ENCODE data around the gene SPARC.

The SPARC gene

GRCh38 chr5:151677776-151678545 lies 8.8 kb downstream of the SPARC start:
- DNase-seq (ENCODE audit: low read depth), result no peak

GRCh38 chr5:151676719-151677118 lies 10.0 kb downstream of the SPARC start:
- no peak for DNase-seq (ENCODE audit: low read depth)

- DNase-seq (ENCODE audit: low read depth), result no peak
Observed at GRCh38 chr5:151676314-151676712, 10.4 kb downstream of the SPARC start.

GRCh38 chr5:151675611-151676313 lies 11.0 kb downstream of the SPARC start:
- no peak for DNase-seq (ENCODE audit: low read depth)

GRCh38 chr5:151674626-151675610 lies 11.8 kb downstream of the SPARC start:
- DNase-seq (ENCODE audit: low read depth), result no peak

GRCh38 chr5:151673421-151673820 lies 13.3 kb downstream of the SPARC start:
- DNase-seq (ENCODE audit: low read depth), result no peak

GRCh38 chr5:151672516-151672915 lies 14.2 kb downstream of the SPARC start:
- DNase-seq (ENCODE audit: low read depth), result no peak

- DNase-seq (ENCODE audit: low read depth), result no peak
Observed at GRCh38 chr5:151671950-151672349, 14.8 kb downstream of the SPARC start.

- no peak for DNase-seq (ENCODE audit: low read depth)
Observed at GRCh38 chr5:151670953-151671636, 15.6 kb downstream of the SPARC start.

GRCh38 chr5:151670083-151670686 lies 16.5 kb downstream of the SPARC start:
- no peak for DNase-seq (ENCODE audit: low read depth)

GRCh38 chr5:151667083-151667482 lies 19.6 kb downstream of the SPARC start:
- DNase-seq (ENCODE audit: low read depth), result no peak

GRCh38 chr5:151665613-151666012 lies 21.1 kb downstream of the SPARC start:
- DNase-seq (ENCODE audit: low read depth), result no peak

GRCh38 chr5:151664694-151665585 lies 21.8 kb downstream of the SPARC start:
- DNase-seq (ENCODE audit: low read depth), result no peak

GRCh38 chr5:151663617-151664293 lies 23.0 kb downstream of the SPARC start:
- no peak for DNase-seq (ENCODE audit: low read depth)

- no peak for DNase-seq (ENCODE audit: low read depth)
Observed at GRCh38 chr5:151662805-151663204, 23.9 kb downstream of the SPARC start.

GRCh38 chr5:151661968-151662732 lies 24.6 kb downstream of the SPARC start:
- no peak for DNase-seq (ENCODE audit: low read depth)

- no peak for DNase-seq (ENCODE audit: low read depth)
Observed at GRCh38 chr5:151660616-151661495, 25.9 kb downstream of the SPARC start.
